ENCODE results near the gene SLX1B. TPM values are rescaled to one million over a fixed set of nuclear protein-coding genes. Genes with fewer than 3 reads are reported as not detected.
A peak's percentile ranks its signal among the peaks of the same experiment; 100 is the strongest.
"Not testable (repeated sequence)": the region's sequence is repeated elsewhere in the genome, so short reads cannot be mapped to it uniquely, and the experiment has no call there.

The SLX1B gene
- total RNA-seq, result 39.7 and 74.4 TPM in 2 replicates
- polyA plus RNA-seq, result 44.4 and 83.7 TPM in 2 replicates
- 13.0 and 24.1 TPM in 2 replicates for polyA plus RNA-seq (2011; cell fraction: cytosol; rRNA removed)
- 28.6 and 32.7 TPM in 2 replicates for polyA plus RNA-seq (2011; cell fraction: nucleus; rRNA removed)
- 6.8 and 19.6 TPM in 2 replicates for polyA plus RNA-seq (2012)
- polyA minus RNA-seq, result 6.9 and 8.9 TPM in 2 replicates
- 10.7 TPM for polyA minus RNA-seq (2011; cell fraction: cytosol; rRNA and poly(A)+ RNA removed)
- polyA minus RNA-seq (2011; cell fraction: nucleus; rRNA and poly(A)+ RNA removed), result 8.6 and 10.1 TPM in 2 replicates
- percentile 39 among the genes with signal in this experiment for Bru-seq, nascent RNA
- BruChase-seq, experiment 1, labeled RNA remaining after a 6-hour chase, result percentile 20 among the genes with signal in this experiment
- percentile 46 among the genes with signal in this experiment for BruChase-seq, experiment 2, labeled RNA remaining after a 2-hour chase
- long read RNA-seq, transcript SLX1B-201 (6 exons, 1,165 nt), result major isoform, 125 of 143 reads
- long read RNA-seq, partial matches to known transcripts, result 10 of 143 reads
- long read RNA-seq, other reads (novel, unspliced or antisense), result 2 of 143 reads

GRCh38 chr16:29454269-29454668 lies at the start of gene SLX1B, which contains the start of gene BOLA2:
SLX1B (plus strand) TSS chr16:29454533.
BOLA2 (minus strand) TSS chr16:29454351; CDS start chr16:29454253, 98 bp downstream.
- H3K4me2 ChIP-seq (ENCODE audit: insufficient read depth, low read length); H3K79me2 ChIP-seq (ENCODE audit: control insufficient read depth, insufficient read depth, low read length); POLR2A ChIA-PET; H3K4me3 ChIP-seq (replicated peaks in 1 of 3; ENCODE audit: insufficient read depth in 1 of 3, low read depth in 1 of 3, low read length in 3 of 3); dilution Hi-C loops (cut with MboI; ENCODE audit: extremely low pct_ligation_motif_present, low sequenced_read_pairs); H3K27ac ChIP-seq (ENCODE audit: insufficient read depth, low read depth, low read length); H2AFZ ChIP-seq (ENCODE audit: low read depth, low read length); H3K27me3 ChIP-seq (ENCODE audit: control insufficient read depth in 2 of 2, insufficient read depth in 2 of 2, low read length in 2 of 2); CTCF ChIA-PET; H3K4me1 ChIP-seq (ENCODE audit: control insufficient read depth, extremely low read depth, insufficient read depth, low read length); H4K20me1 ChIP-seq (replicated peaks; ENCODE audit: control insufficient read depth, extremely low read depth, insufficient read depth, low read length); DNase-seq (ENCODE audit: low read depth, low spot score); H3K36me3 ChIP-seq (ENCODE audit: control insufficient read depth in 2 of 2, extremely low read depth in 1 of 2, insufficient read depth in 2 of 2, low read length in 2 of 2); intact Hi-C loops (cut with micrococcal nuclease); H3K9ac ChIP-seq (replicated peaks; ENCODE audit: extremely low read depth, insufficient read depth, low read length); H3K9me1 ChIP-seq (replicated peaks; ENCODE audit: control insufficient read depth, extremely low read depth, insufficient read depth, low read length); H3K9me3 ChIP-seq (replicated peaks; ENCODE audit: control insufficient read depth, insufficient read depth, low read length); BruUV-seq (replicated peaks): not testable (repeated sequence)
- FAIRE-seq, result peak; percentile 100

- H3K9ac ChIP-seq (replicated peaks; ENCODE audit: extremely low read depth, insufficient read depth, low read length); H3K27me3 ChIP-seq (ENCODE audit: control insufficient read depth in 2 of 2, insufficient read depth in 2 of 2, low read length in 2 of 2); intact Hi-C loops (cut with micrococcal nuclease); H3K79me2 ChIP-seq (ENCODE audit: control insufficient read depth, insufficient read depth, low read length); POLR2A ChIA-PET; H3K4me2 ChIP-seq (ENCODE audit: insufficient read depth, low read length); BruUV-seq (replicated peaks); H3K9me3 ChIP-seq (replicated peaks; ENCODE audit: control insufficient read depth, insufficient read depth, low read length); FAIRE-seq; H3K4me1 ChIP-seq (ENCODE audit: control insufficient read depth, extremely low read depth, insufficient read depth, low read length); H3K9me1 ChIP-seq (replicated peaks; ENCODE audit: control insufficient read depth, extremely low read depth, insufficient read depth, low read length); H3K27ac ChIP-seq (ENCODE audit: insufficient read depth, low read depth, low read length); H3K36me3 ChIP-seq (ENCODE audit: control insufficient read depth in 2 of 2, extremely low read depth in 1 of 2, insufficient read depth in 2 of 2, low read length in 2 of 2); H2AFZ ChIP-seq (ENCODE audit: low read depth, low read length); CTCF ChIA-PET; DNase-seq (ENCODE audit: low read depth, low spot score); dilution Hi-C loops (cut with MboI; ENCODE audit: extremely low pct_ligation_motif_present, low sequenced_read_pairs); H3K4me3 ChIP-seq (replicated peaks in 1 of 3; ENCODE audit: insufficient read depth in 1 of 3, low read depth in 1 of 3, low read length in 3 of 3); H4K20me1 ChIP-seq (replicated peaks; ENCODE audit: control insufficient read depth, extremely low read depth, insufficient read depth, low read length): not testable (repeated sequence)
Measured at GRCh38 chr16:29405249-29405648, 49.1 kb upstream of the SLX1B start.

GRCh38 chr16:29423587-29423986 lies 30.7 kb upstream of the SLX1B start:
- not testable (repeated sequence) for H2AFZ ChIP-seq (ENCODE audit: low read depth, low read length); FAIRE-seq

DNA sequence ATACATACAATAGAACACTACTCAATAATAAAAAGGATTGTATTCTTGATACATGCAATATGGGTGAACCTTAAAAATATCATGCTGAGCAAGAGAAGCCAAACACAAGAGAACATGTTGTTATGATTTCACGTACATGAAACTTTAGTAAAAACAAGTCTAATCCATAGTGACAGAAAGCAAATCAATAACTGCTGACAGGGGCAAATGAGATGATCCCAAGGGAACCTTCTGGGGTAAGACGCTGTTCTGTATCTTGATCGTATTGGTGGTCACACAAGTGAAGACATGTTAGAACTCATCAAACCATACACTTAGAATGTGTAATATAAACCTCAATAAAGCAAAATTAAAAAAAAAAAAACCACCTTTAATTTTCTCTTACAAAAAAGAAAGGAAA lies 28.9 kb upstream of the SLX1B start:
- H3K27ac ChIP-seq (ENCODE audit: insufficient read depth, low read depth, low read length); intact Hi-C loops (cut with micrococcal nuclease); H3K4me3 ChIP-seq (replicated peaks in 1 of 3; ENCODE audit: insufficient read depth in 1 of 3, low read depth in 1 of 3, low read length in 3 of 3); H2AFZ ChIP-seq (ENCODE audit: low read depth, low read length); H3K36me3 ChIP-seq (ENCODE audit: control insufficient read depth in 2 of 2, extremely low read depth in 1 of 2, insufficient read depth in 2 of 2, low read length in 2 of 2); H3K4me2 ChIP-seq (ENCODE audit: insufficient read depth, low read length); FAIRE-seq; H3K9me1 ChIP-seq (replicated peaks; ENCODE audit: control insufficient read depth, extremely low read depth, insufficient read depth, low read length); H3K9ac ChIP-seq (replicated peaks; ENCODE audit: extremely low read depth, insufficient read depth, low read length); POLR2A ChIA-PET; H3K79me2 ChIP-seq (ENCODE audit: control insufficient read depth, insufficient read depth, low read length); H3K9me3 ChIP-seq (replicated peaks; ENCODE audit: control insufficient read depth, insufficient read depth, low read length); H3K27me3 ChIP-seq (ENCODE audit: control insufficient read depth in 2 of 2, insufficient read depth in 2 of 2, low read length in 2 of 2); CTCF ChIA-PET; DNase-seq (ENCODE audit: low read depth, low spot score); dilution Hi-C loops (cut with MboI; ENCODE audit: extremely low pct_ligation_motif_present, low sequenced_read_pairs); BruUV-seq (replicated peaks); H4K20me1 ChIP-seq (replicated peaks; ENCODE audit: control insufficient read depth, extremely low read depth, insufficient read depth, low read length); H3K4me1 ChIP-seq (ENCODE audit: control insufficient read depth, extremely low read depth, insufficient read depth, low read length): not testable (repeated sequence)

More at GRCh38 chr16:29423587-29423986, 30.7 kb upstream of the SLX1B start:
- H3K9me1 ChIP-seq (replicated peaks; ENCODE audit: control insufficient read depth, extremely low read depth, insufficient read depth, low read length); CTCF ChIA-PET; H3K9ac ChIP-seq (replicated peaks; ENCODE audit: extremely low read depth, insufficient read depth, low read length); H3K36me3 ChIP-seq (ENCODE audit: control insufficient read depth in 2 of 2, extremely low read depth in 1 of 2, insufficient read depth in 2 of 2, low read length in 2 of 2); H4K20me1 ChIP-seq (replicated peaks; ENCODE audit: control insufficient read depth, extremely low read depth, insufficient read depth, low read length); dilution Hi-C loops (cut with MboI; ENCODE audit: extremely low pct_ligation_motif_present, low sequenced_read_pairs); H3K4me3 ChIP-seq (replicated peaks in 1 of 3; ENCODE audit: insufficient read depth in 1 of 3, low read depth in 1 of 3, low read length in 3 of 3); H3K27me3 ChIP-seq (ENCODE audit: control insufficient read depth in 2 of 2, insufficient read depth in 2 of 2, low read length in 2 of 2); intact Hi-C loops (cut with micrococcal nuclease); POLR2A ChIA-PET; H3K27ac ChIP-seq (ENCODE audit: insufficient read depth, low read depth, low read length); H3K79me2 ChIP-seq (ENCODE audit: control insufficient read depth, insufficient read depth, low read length); H3K9me3 ChIP-seq (replicated peaks; ENCODE audit: control insufficient read depth, insufficient read depth, low read length); BruUV-seq (replicated peaks); DNase-seq (ENCODE audit: low read depth, low spot score); H3K4me1 ChIP-seq (ENCODE audit: control insufficient read depth, extremely low read depth, insufficient read depth, low read length); H3K4me2 ChIP-seq (ENCODE audit: insufficient read depth, low read length): not testable (repeated sequence)

Measured in endothelial cell of umbilical vein (primary cell).